Natural killer cell (primary cell): ENCODE results near the gene OTUD6A. TPM values are rescaled to one million over a fixed set of nuclear protein-coding genes. Genes with fewer than 3 reads are reported as not detected.
A peak's percentile ranks its signal among the peaks of the same experiment; 100 is the strongest.

Source experiments
- ATAC-seq, 3 donors: fragments of 150-1000 bp in 2 of 3; fragments of 200-7000 bp in 1 of 3; cut with Tn5 transposase; 1 replicate in 1 of 3; 2 replicates in 2 of 3; pipeline ENCODE4 v1.10.0; 2021; ENCODE audit warnings: mild to moderate bottlenecking in 2 of 3, moderate library complexity in 2 of 3
- DNase-seq, 2 donors: peaks; one replicate each; pipeline versions ENCODE4 v3.0.0 to v3.0.0-alpha.2; 2013 to 2021; ENCODE audit warnings: mixed read lengths in 1 of 2
- H3K27ac ChIP-seq: one replicate; pipeline ENCODE4 v1.5.1; 2013; ENCODE audit warnings: mild to moderate bottlenecking, low read length
- H3K27me3 ChIP-seq: one replicate; pipeline ENCODE4 v1.6.1; 2013; ENCODE audit warnings: low read length; ENCODE audit not compliant: control insufficient read depth, insufficient read depth
- H3K36me3 ChIP-seq: one replicate; pipeline ENCODE4 v1.6.1; 2013; ENCODE audit warnings: low read length; ENCODE audit not compliant: control insufficient read depth, insufficient read depth
- H3K4me1 ChIP-seq: one replicate; pipeline ENCODE4 v1.6.1; 2013; ENCODE audit warnings: low read length; ENCODE audit not compliant: control insufficient read depth, insufficient read depth
- H3K4me3 ChIP-seq: one replicate; pipeline ENCODE4 v1.5.1; 2013; ENCODE audit warnings: low read length
- H3K9me3 ChIP-seq: one replicate; pipeline ENCODE4 v1.6.1; 2013; ENCODE audit warnings: low read length; ENCODE audit not compliant: control insufficient read depth, insufficient read depth
- H3K27ac Mint-ChIP-seq, 2 donors: one replicate each; pipeline ENCODE4 v1.8.0; 2022; ENCODE audit warnings: mild to moderate bottlenecking in 2 of 2, mixed read lengths in 2 of 2, moderate library complexity in 1 of 2
- H3K27me3 Mint-ChIP-seq, 2 donors: one replicate each; pipeline ENCODE4 v1.8.0; 2022; ENCODE audit warnings: low read depth in 2 of 2, mixed read lengths in 2 of 2
- H3K36me3 Mint-ChIP-seq: one replicate; pipeline ENCODE4 v1.8.0; 2022; ENCODE audit warnings: mixed read lengths
- H3K4me1 Mint-ChIP-seq, 2 donors: one replicate each; pipeline ENCODE4 v1.8.0; 2022; ENCODE audit warnings: mixed read lengths in 2 of 2
- H3K4me3 Mint-ChIP-seq: one replicate; pipeline ENCODE4 v1.8.0; 2022; ENCODE audit warnings: mild to moderate bottlenecking, moderate library complexity, mixed read lengths
- H3K9me3 Mint-ChIP-seq, 2 donors: one replicate each; pipeline ENCODE4 v1.8.0; 2022; ENCODE audit warnings: mixed read lengths in 2 of 2
- CTCF ChIP-seq: fragments of 200-600 bp; IDR thresholded peaks from one replicate; pipeline ENCODE4 v1.8.0; 2022; ENCODE audit warnings: antibody characterized with exemption
- WGBS: methylation state at CpG from one replicate; pipeline ENCODE4 v1.1.7; 2013; ENCODE audit warnings: missing lambda C conversion rate; ENCODE audit not compliant: insufficient coverage; 5-methylcytosine and 5-hydroxymethylcytosine counted together
- intact Hi-C: fragments of 100-400 bp; cut with micrococcal nuclease; formaldehyde crosslinking; loops from one replicate; pipeline ENCODE4 v1.14.2; 2022
- total RNA-seq, 4 donors: library from RNA; stranded (reverse); fragments of 120-200 nt in 1 of 4; gene quantifications; one replicate each; pipeline versions ENCODE4 v1.2.3 to v1.2.4, GENCODE V29; 2013 to 2022

OTUD6A gene
- total RNA-seq, 3 donors from 2014 or later (not counting 1 experiment from before 2014, with no cell fraction given): not detected

- DNase-seq (peak in 1 of 2 donors; percentile 28), ATAC-seq (peak in 1 of 3 donors; percentile 59)
- Mint-ChIP-seq H3K9me3 (no peaks in the 10 kb centered on the region), H3K36me3 (no peaks in the 10 kb centered on the region), H3K27ac (peak overlapping the region in 1 of 2 donors; percentile 61), H3K4me3 (no peak overlapping the region), H3K4me1 (no peaks in the 10 kb centered on the region), H3K27me3 (peaks cover 0 to 6% of the 10 kb centered on the region in 2 donors)
- no peak for TF ChIP-seq CTCF
- Histone ChIP-seq H3K9me3 (no peaks in the 10 kb centered on the region), H3K4me3 (no peak overlapping the region), H3K36me3 (no peaks in the 10 kb centered on the region), H3K4me1 (no peaks in the 10 kb centered on the region), H3K27me3 (no peaks in the 10 kb centered on the region), H3K27ac (no peak overlapping the region)
- intact Hi-C loops: no loop called here
- 81% methylated on average over 5 of the region's 10 CpGs for WGBS
These were observed 28.8 kb upstream of the OTUD6A start for GRCh38 chrX:70033348-70034051.

- WGBS: 92% methylated on average over 4 of the region's 4 CpGs
- H3K4me3 ChIP-seq: no peak overlapping the region
These were observed 27.6 kb upstream of the OTUD6A start for GRCh38 chrX:70034646-70035045.

GRCh38 chrX:70038515-70038914 lies 23.7 kb upstream of the OTUD6A start:
- intact Hi-C loops: no loop called here

More at GRCh38 chrX:70034646-70035045, 27.6 kb upstream of the OTUD6A start:
- H3K4me1 ChIP-seq: no peaks in the 10 kb centered on the region
- Mint-ChIP-seq H3K36me3 (no peaks in the 10 kb centered on the region), H3K9me3 (no peaks in the 10 kb centered on the region), H3K27me3 (peaks cover 0 to 6% of the 10 kb centered on the region in 2 donors), H3K4me3 (no peak overlapping the region), H3K4me1 (no peaks in the 10 kb centered on the region), H3K27ac (no peak overlapping the region)
- H3K27me3 ChIP-seq: no peaks in the 10 kb centered on the region
- H3K27ac ChIP-seq: no peak overlapping the region
- intact Hi-C loops: no loop called here
- no peaks in the 10 kb centered on the region for H3K9me3 ChIP-seq
- no peaks in the 10 kb centered on the region for H3K36me3 ChIP-seq
- no peak for TF ChIP-seq CTCF
- no peak for DNase-seq
- no peak for ATAC-seq

More at GRCh38 chrX:70038515-70038914, 23.7 kb upstream of the OTUD6A start:
- Histone ChIP-seq H3K36me3 (no peaks in the 10 kb centered on the region), H3K4me3 (no peak overlapping the region), H3K27me3 (no peaks in the 10 kb centered on the region), H3K9me3 (no peaks in the 10 kb centered on the region), H3K4me1 (no peaks in the 10 kb centered on the region), H3K27ac (no peak overlapping the region)
- Mint-ChIP-seq H3K4me1 (no peaks in the 10 kb centered on the region), H3K9me3 (no peaks in the 10 kb centered on the region), H3K27ac (no peak overlapping the region), H3K4me3 (no peak overlapping the region), H3K36me3 (no peaks in the 10 kb centered on the region), H3K27me3 (peaks cover 0 to 8% of the 10 kb centered on the region in 2 donors)
- ATAC-seq (no peak), DNase-seq (no peak)
- no peak for TF ChIP-seq CTCF
- WGBS: no CpG with 5 or more reads among the region's 2 CpGs
